HepG2 (cell line): ENCODE results near the gene PSMB9. TPM values are rescaled to one million over a fixed set of nuclear protein-coding genes. Genes with fewer than 3 reads are reported as not detected.

Experiments
- FOXK1 ChIP-seq: sonication (generic); formaldehyde crosslinking; IDR thresholded peaks from 2 replicates; pipeline ENCODE4 v1.4.0; 2020; ENCODE audit warnings: low read depth, missing genetic modification reagents, borderline replicate concordance
- HMG20A ChIP-seq: IDR thresholded peaks from 2 replicates; pipeline ENCODE4 v1.6.1; 2016; ENCODE audit warnings: borderline replicate concordance
- HNRNPL ChIP-seq: fragments of 200-400 bp; formaldehyde crosslinking; IDR thresholded peaks from 2 replicates; pipeline ENCODE4 v1.6.1; 2017; ENCODE audit warnings: mild to moderate bottlenecking, low read depth, low read length
- IRF2 ChIP-seq: IDR thresholded peaks from 2 replicates; pipeline ENCODE4 v1.6.1; 2018; ENCODE audit warnings: missing genetic modification reagents, missing compliant biosample characterization
- KLF9 ChIP-seq: IDR thresholded peaks from 2 replicates; pipeline ENCODE4 v1.6.1; 2016; ENCODE audit warnings: low read depth
- KMT2A ChIP-seq: sonication (generic); formaldehyde crosslinking; IDR thresholded peaks from 2 replicates; pipeline ENCODE4 v1.4.0; 2020; ENCODE audit warnings: missing genetic modification reagents
- MED1 ChIP-seq: sonication (generic); formaldehyde crosslinking; IDR thresholded peaks from 2 replicates; pipeline ENCODE4 v1.4.0; 2020; ENCODE audit warnings: missing genetic modification reagents
- MED13 ChIP-seq: sonication (generic); formaldehyde crosslinking; IDR thresholded peaks from 2 replicates; pipeline ENCODE4 v1.5.0; 2020; ENCODE audit warnings: missing genetic modification reagents
- MIXL1 ChIP-seq: IDR thresholded peaks from 2 replicates; pipeline ENCODE4 v1.6.1; 2016
- NFE2 ChIP-seq: sonication (generic); formaldehyde crosslinking; IDR thresholded peaks from 2 replicates; pipeline ENCODE4 v1.4.0; 2020; ENCODE audit warnings: missing genetic modification reagents
- NFIC ChIP-seq: IDR thresholded peaks from 2 replicates; pipeline ENCODE4 v1.6.1; 2012; ENCODE audit warnings: mild to moderate bottlenecking, low read length, inconsistent platforms
- NR2F6 ChIP-seq, 2 experiments: IDR thresholded peaks; 2 replicates each; pipeline ENCODE4 v1.6.1; 2016; ENCODE audit warnings: antibody characterized with exemption in 1 of 2, mild to moderate bottlenecking in 1 of 2
- RBM22 ChIP-seq: fragments of 200-400 bp; formaldehyde crosslinking; optimal IDR thresholded peaks from 2 replicates; pipeline ENCODE3; 2017; ENCODE audit warnings: mild to moderate bottlenecking, low read length, moderate library complexity
- SMAD3 ChIP-seq: sonication (generic); formaldehyde crosslinking; IDR thresholded peaks from 2 replicates; pipeline ENCODE4 v1.4.0; 2020; ENCODE audit warnings: missing genetic modification reagents
- TCF7L2 ChIP-seq: IDR thresholded peaks from 2 replicates; pipeline ENCODE4 v1.6.1; 2011; ENCODE audit warnings: mild to moderate bottlenecking, low read depth, low read length, moderate library complexity
- ZC3H13 ChIP-seq: sonication (generic); formaldehyde crosslinking; IDR thresholded peaks from 2 replicates; pipeline ENCODE4 v1.8.1; 2023; ENCODE audit warnings: mild to moderate bottlenecking, missing genetic modification reagents, moderate library complexity
- ZC3H4 ChIP-seq: sonication (generic); formaldehyde crosslinking; IDR thresholded peaks from 2 replicates; pipeline ENCODE4 v1.4.0; 2020; ENCODE audit warnings: missing genetic modification reagents, borderline replicate concordance
- ZFP90 ChIP-seq: sonication (generic); formaldehyde crosslinking; IDR thresholded peaks from 2 replicates; pipeline ENCODE4 v1.8.0; 2022; ENCODE audit warnings: missing genetic modification reagents, mild to moderate bottlenecking, inconsistent platforms, borderline replicate concordance
- ZNF253 ChIP-seq: sonication (generic); formaldehyde crosslinking; IDR thresholded peaks from 2 replicates; pipeline ENCODE4 v1.8.0; 2022; ENCODE audit warnings: mild to moderate bottlenecking, missing genetic modification reagents, borderline replicate concordance
- ZNF264 ChIP-seq: sonication (generic); formaldehyde crosslinking; IDR thresholded peaks from 2 replicates; pipeline ENCODE4 v1.4.0; 2020; ENCODE audit warnings: missing genetic modification reagents
- ZNF569 ChIP-seq: sonication (generic); formaldehyde crosslinking; IDR thresholded peaks from 2 replicates; pipeline ENCODE4 v1.5.0; 2020; ENCODE audit warnings: mild to moderate bottlenecking, missing genetic modification reagents, moderate library complexity, borderline replicate concordance
- ZNF703 ChIP-seq: sonication (generic); formaldehyde crosslinking; IDR thresholded peaks from 2 replicates; pipeline ENCODE4 v1.5.1; 2020; ENCODE audit warnings: missing genetic modification reagents, mild to moderate bottlenecking, moderate library complexity, borderline replicate concordance
- polyA plus RNA-seq, 8 experiments: library from polyadenylated mRNA; depleted of rRNA in 3 of 8; stranded (reverse) in 7 of 8; unstranded in 1 of 8; fragments of >200 nt; fragmentation: Illumina TruSeq in 4 of 8; extraction: Trizol in 4 of 8; gene quantifications; 2 replicates each; pipeline versions ENCODE4 v1.2.1 to v1.2.3, GENCODE V29; 2011 to 2016; ENCODE audit warnings: low read depth in 4 of 8, missing spikeins in 1 of 8, mixed read lengths in 1 of 8; ENCODE audit not compliant: insufficient read depth in 1 of 8
- total RNA-seq, 5 experiments: library from RNA; depleted of rRNA; stranded (reverse); fragments of >200 nt; fragmentation: Illumina TruSeq; extraction: Trizol; gene quantifications; 2 replicates each; pipeline ENCODE4 v1.2.3, GENCODE V29; 2016; ENCODE audit warnings: low read depth in 1 of 5
- TF ChIP-seq, protein P1 (sequence below): sonication (generic); formaldehyde crosslinking; IDR thresholded peaks from 2 replicates; pipeline ENCODE4 v1.4.0; 2020; ENCODE audit warnings: missing genetic modification reagents
- TF ChIP-seq, protein P2 (sequence below): sonication (generic); formaldehyde crosslinking; IDR thresholded peaks from 2 replicates; pipeline ENCODE4 v1.8.0; 2022; ENCODE audit warnings: mild to moderate bottlenecking, missing genetic modification reagents; ENCODE audit not compliant: insufficient replicate concordance
- TF ChIP-seq, protein P3 (sequence below): sonication (generic); formaldehyde crosslinking; IDR thresholded peaks from 2 replicates; pipeline ENCODE4 v1.5.0; 2020; ENCODE audit warnings: missing genetic modification reagents
- TF ChIP-seq, protein P4 (sequence below): IDR thresholded peaks from 2 replicates; pipeline ENCODE4 v1.6.1; 2016; ENCODE audit warnings: low read depth

Gene PSMB9
- total and polyA plus RNA-seq, 2 of the 13 experiments (the other 11 are each of a cell fraction or from before 2014, with no cell fraction given) = 15.6 to 16.0 TPM

DNA sequence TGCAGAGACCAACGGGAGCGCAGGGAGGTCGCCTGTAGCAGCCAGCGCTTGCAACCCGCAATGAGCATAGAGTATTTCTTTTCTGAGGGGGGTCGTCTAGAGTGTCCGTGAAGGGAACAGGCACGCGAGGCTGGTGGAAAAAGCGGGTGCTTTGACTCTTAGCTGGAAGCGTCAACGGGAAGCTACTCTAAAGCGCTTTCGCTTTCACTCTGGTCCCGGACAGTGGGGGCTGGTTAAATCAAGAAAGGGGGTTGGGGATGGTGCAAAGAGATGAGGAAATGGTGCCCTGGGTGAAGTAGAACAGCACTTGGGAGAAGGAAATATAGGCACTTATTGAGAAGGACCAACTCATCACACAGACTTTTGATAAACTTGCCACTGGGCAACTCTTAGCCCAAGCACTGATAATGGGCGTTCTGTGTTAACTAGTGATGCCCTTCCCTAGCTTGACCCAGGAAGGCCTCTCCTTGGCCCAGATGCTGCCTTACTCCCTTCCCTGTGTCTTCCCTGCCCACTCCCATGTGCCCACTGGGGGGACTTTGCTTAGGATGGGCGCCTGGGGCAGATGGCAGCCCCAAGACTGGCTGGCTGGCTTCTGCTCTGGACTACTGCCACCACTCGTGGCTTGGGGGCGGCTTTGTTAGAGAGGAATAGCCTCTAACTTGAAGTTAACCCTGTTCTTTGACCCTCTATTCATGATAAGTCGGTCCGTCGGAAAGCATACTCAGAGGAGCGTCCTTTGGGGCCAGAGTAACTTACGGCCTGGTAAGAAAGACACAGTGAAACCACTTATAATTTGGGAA is 585 bp downstream of the PSMB9 start (continued):
- TF ChIP-seq FOXK1 = no peak; the same call in 1 of the 2 replicates
- 0 out of 2 replicates have a peak, but pooled peaks have one; percentile 10 for TF ChIP-seq HMG20A (CRISPR knock-in tag)
- 0 out of 2 replicates have a peak, but pooled peaks have one; percentile 15 for TF ChIP-seq ZC3H13 (CRISPR knock-in tag)
- TF ChIP-seq ZFP90 (CRISPR knock-in tag) = no peak
- TF ChIP-seq, protein P1, sequence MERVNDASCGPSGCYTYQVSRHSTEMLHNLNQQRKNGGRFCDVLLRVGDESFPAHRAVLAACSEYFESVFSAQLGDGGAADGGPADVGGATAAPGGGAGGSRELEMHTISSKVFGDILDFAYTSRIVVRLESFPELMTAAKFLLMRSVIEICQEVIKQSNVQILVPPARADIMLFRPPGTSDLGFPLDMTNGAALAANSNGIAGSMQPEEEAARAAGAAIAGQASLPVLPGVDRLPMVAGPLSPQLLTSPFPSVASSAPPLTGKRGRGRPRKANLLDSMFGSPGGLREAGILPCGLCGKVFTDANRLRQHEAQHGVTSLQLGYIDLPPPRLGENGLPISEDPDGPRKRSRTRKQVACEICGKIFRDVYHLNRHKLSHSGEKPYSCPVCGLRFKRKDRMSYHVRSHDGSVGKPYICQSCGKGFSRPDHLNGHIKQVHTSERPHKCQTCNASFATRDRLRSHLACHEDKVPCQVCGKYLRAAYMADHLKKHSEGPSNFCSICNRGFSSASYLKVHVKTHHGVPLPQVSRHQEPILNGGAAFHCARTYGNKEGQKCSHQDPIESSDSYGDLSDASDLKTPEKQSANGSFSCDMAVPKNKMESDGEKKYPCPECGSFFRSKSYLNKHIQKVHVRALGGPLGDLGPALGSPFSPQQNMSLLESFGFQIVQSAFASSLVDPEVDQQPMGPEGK (CRISPR knock-in tag) = peak; percentile 14; the same call in 1 of the 2 replicates
- TF ChIP-seq, protein P2, sequence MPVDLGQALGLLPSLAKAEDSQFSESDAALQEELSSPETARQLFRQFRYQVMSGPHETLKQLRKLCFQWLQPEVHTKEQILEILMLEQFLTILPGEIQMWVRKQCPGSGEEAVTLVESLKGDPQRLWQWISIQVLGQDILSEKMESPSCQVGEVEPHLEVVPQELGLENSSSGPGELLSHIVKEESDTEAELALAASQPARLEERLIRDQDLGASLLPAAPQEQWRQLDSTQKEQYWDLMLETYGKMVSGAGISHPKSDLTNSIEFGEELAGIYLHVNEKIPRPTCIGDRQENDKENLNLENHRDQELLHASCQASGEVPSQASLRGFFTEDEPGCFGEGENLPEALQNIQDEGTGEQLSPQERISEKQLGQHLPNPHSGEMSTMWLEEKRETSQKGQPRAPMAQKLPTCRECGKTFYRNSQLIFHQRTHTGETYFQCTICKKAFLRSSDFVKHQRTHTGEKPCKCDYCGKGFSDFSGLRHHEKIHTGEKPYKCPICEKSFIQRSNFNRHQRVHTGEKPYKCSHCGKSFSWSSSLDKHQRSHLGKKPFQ = no peak
- TF ChIP-seq NR2F6 (IDR thresholded peaks at IDR 0.05) = no peak
- 0 out of 2 replicates have a peak, but pooled peaks have one; percentile 11 for TF ChIP-seq NR2F6 (CRISPR knock-in tag; IDR thresholded peaks at IDR 0.05)
- TF ChIP-seq ZNF569 (CRISPR knock-in tag) = no peak
- no peak for TF ChIP-seq RBM22
- TF ChIP-seq KMT2A = no peak
- TF ChIP-seq MIXL1 = 0 out of 2 replicates have a peak, but pooled peaks have one; percentile 16
- no peak for TF ChIP-seq HNRNPL
- no peak for TF ChIP-seq ZNF264 (CRISPR knock-in tag)
- no peak for TF ChIP-seq KLF9 (CRISPR knock-in tag)
- no peak for TF ChIP-seq IRF2 (CRISPR knock-in tag)
- no peak for TF ChIP-seq MED13
- TF ChIP-seq ZNF253 (CRISPR knock-in tag) = 0 out of 2 replicates have a peak, but pooled peaks have one; percentile 5
- TF ChIP-seq TCF7L2 = no peak
- TF ChIP-seq MED1 (CRISPR knock-in tag) = no peak
- TF ChIP-seq NFE2 (CRISPR knock-in tag) = no peak
- TF ChIP-seq, protein P3, sequence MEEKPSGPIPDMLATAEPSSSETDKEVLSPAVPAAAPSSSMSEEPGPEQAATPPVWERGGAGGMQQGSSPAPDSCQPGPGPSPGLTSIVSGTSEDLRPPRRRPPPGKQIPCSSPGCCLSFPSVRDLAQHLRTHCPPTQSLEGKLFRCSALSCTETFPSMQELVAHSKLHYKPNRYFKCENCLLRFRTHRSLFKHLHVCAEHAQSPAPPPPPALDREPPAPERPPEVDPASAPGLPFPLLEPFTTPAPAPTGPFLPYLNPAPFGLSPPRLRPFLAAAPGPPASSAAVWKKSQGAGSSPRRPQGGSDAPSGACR (CRISPR knock-in tag) = 0 out of 2 replicates have a peak, but pooled peaks have one; percentile 8
- no peak for TF ChIP-seq NFIC
- no peak for TF ChIP-seq ZC3H4 (CRISPR knock-in tag)
- no peak for TF ChIP-seq ZNF703
- TF ChIP-seq, protein P4, sequence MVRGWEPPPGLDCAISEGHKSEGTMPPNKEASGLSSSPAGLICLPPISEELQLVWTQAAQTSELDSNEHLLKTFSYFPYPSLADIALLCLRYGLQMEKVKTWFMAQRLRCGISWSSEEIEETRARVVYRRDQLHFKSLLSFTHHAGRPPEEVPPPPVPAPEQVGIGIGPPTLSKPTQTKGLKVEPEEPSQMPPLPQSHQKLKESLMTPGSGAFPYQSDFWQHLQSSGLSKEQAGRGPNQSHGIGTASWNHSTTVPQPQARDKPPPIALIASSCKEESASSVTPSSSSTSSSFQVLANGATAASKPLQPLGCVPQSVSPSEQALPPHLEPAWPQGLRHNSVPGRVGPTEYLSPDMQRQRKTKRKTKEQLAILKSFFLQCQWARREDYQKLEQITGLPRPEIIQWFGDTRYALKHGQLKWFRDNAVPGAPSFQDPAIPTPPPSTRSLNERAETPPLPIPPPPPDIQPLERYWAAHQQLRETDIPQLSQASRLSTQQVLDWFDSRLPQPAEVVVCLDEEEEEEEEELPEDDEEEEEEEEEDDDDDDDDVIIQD (CRISPR knock-in tag) = 0 out of 2 replicates have a peak, but pooled peaks have one; percentile 1
- peak; percentile 10; the same call in 1 of the 2 replicates for TF ChIP-seq SMAD3 (CRISPR knock-in tag)
